Dendritic cell treated with granulocyte-macrophage colony-stimulating factor and Interleukin-4, amounts not matched to agents 40 ng/mL and 50 ng/mL, for 4 days (primary cell): ENCODE results near the gene SETBP1.

Source experiments
- H3K27ac Mint-ChIP-seq: one replicate; pipeline ENCODE4 v1.8.0; 2022; ENCODE audit warnings: mild to moderate bottlenecking, mixed read lengths
- H3K27me3 Mint-ChIP-seq: one replicate; pipeline ENCODE4 v1.8.0; 2022; ENCODE audit warnings: mild to moderate bottlenecking, mixed read lengths
- H3K36me3 Mint-ChIP-seq: one replicate; pipeline ENCODE4 v1.8.0; 2022; ENCODE audit warnings: low read depth, mixed read lengths
- H3K4me1 Mint-ChIP-seq: one replicate; pipeline ENCODE4 v1.8.0; 2022; ENCODE audit warnings: low read depth, mixed read lengths
- H3K4me3 Mint-ChIP-seq: one replicate; pipeline ENCODE4 v1.8.0; 2022; ENCODE audit warnings: mild to moderate bottlenecking, moderate library complexity, mixed read lengths
- H3K9me3 Mint-ChIP-seq: one replicate; pipeline ENCODE4 v1.8.0; 2022; ENCODE audit warnings: mixed read lengths
- intact Hi-C: fragments of 100-400 bp; cut with micrococcal nuclease; formaldehyde crosslinking; loops from one replicate; pipeline ENCODE4 v1.15.0; 2022

SETBP1 gene

GRCh38 chr18:45034179-45034578 is 353.5 kb downstream of the SETBP1 start:
- H3K4me3 Mint-ChIP-seq = no peak overlapping the region
- H3K36me3 Mint-ChIP-seq = no peaks in the 10 kb centered on the region
- intact Hi-C loops = no loop called here
- H3K27ac Mint-ChIP-seq = no peak overlapping the region
- H3K9me3 Mint-ChIP-seq = no peaks in the 10 kb centered on the region
- no peaks in the 10 kb centered on the region for H3K27me3 Mint-ChIP-seq
- no peaks in the 10 kb centered on the region for H3K4me1 Mint-ChIP-seq

GRCh38 chr18:45037618-45038017 is 356.9 kb downstream of the SETBP1 start:
- intact Hi-C loops = no loop called here
- Mint-ChIP-seq H3K36me3 (no peaks in the 10 kb centered on the region), H3K4me1 (peaks cover 5% of the 10 kb centered on the region), H3K4me3 (no peak overlapping the region), H3K27ac (no peak overlapping the region), H3K9me3 (no peaks in the 10 kb centered on the region), H3K27me3 (no peaks in the 10 kb centered on the region)

GRCh38 chr18:45039376-45039775 is 358.7 kb downstream of the SETBP1 start:
- no peak overlapping the region for H3K4me3 Mint-ChIP-seq
- H3K27me3 Mint-ChIP-seq = no peaks in the 10 kb centered on the region
- H3K27ac Mint-ChIP-seq = no peak overlapping the region
- intact Hi-C loops = no loop called here
- no peaks in the 10 kb centered on the region for H3K9me3 Mint-ChIP-seq
- peaks cover 5% of the 10 kb centered on the region for H3K4me1 Mint-ChIP-seq
- no peaks in the 10 kb centered on the region for H3K36me3 Mint-ChIP-seq

- Mint-ChIP-seq H3K4me3 (no peak overlapping the region), H3K36me3 (no peaks in the 10 kb centered on the region), H3K4me1 (peaks cover 5% of the 10 kb centered on the region), H3K9me3 (no peaks in the 10 kb centered on the region), H3K27me3 (no peaks in the 10 kb centered on the region), H3K27ac (no peak overlapping the region)
- intact Hi-C loops = no loop called here
Measured at GRCh38 chr18:45040879-45041278, 360.2 kb downstream of the SETBP1 start.

- peaks cover 5% of the 10 kb centered on the region for H3K4me1 Mint-ChIP-seq
- no peaks in the 10 kb centered on the region for H3K9me3 Mint-ChIP-seq
- intact Hi-C loops = no loop called here
- H3K27me3 Mint-ChIP-seq = no peaks in the 10 kb centered on the region
- H3K36me3 Mint-ChIP-seq = no peaks in the 10 kb centered on the region
- H3K4me3 Mint-ChIP-seq = no peak overlapping the region
- H3K27ac Mint-ChIP-seq = no peak overlapping the region
Measured at GRCh38 chr18:45044787-45045186, 364.1 kb downstream of the SETBP1 start.

- intact Hi-C loops = no loop called here
Measured at GRCh38 chr18:45046228-45046627, 365.5 kb downstream of the SETBP1 start.

GRCh38 chr18:45046961-45047360 is 366.3 kb downstream of the SETBP1 start:
- intact Hi-C loops = no loop called here
- Mint-ChIP-seq H3K36me3 (no peaks in the 10 kb centered on the region), H3K27me3 (no peaks in the 10 kb centered on the region), H3K9me3 (no peaks in the 10 kb centered on the region), H3K4me1 (no peaks in the 10 kb centered on the region), H3K4me3 (no peak overlapping the region), H3K27ac (no peak overlapping the region)

More at GRCh38 chr18:45046228-45046627, 365.5 kb downstream of the SETBP1 start:
- Mint-ChIP-seq H3K9me3 (no peaks in the 10 kb centered on the region), H3K27ac (no peak overlapping the region), H3K4me1 (no peaks in the 10 kb centered on the region), H3K27me3 (no peaks in the 10 kb centered on the region), H3K36me3 (no peaks in the 10 kb centered on the region), H3K4me3 (no peak overlapping the region)

- Mint-ChIP-seq H3K4me1 (no peaks in the 10 kb centered on the region), H3K9me3 (no peaks in the 10 kb centered on the region), H3K27me3 (no peaks in the 10 kb centered on the region), H3K4me3 (no peak overlapping the region), H3K27ac (no peak overlapping the region), H3K36me3 (no peaks in the 10 kb centered on the region)
- intact Hi-C loops = no loop called here
Measured at GRCh38 chr18:45049578-45050319, 369.1 kb downstream of the SETBP1 start.

GRCh38 chr18:45050712-45051601 is 370.3 kb downstream of the SETBP1 start:
- Mint-ChIP-seq H3K4me3 (no peak overlapping the region), H3K27me3 (no peaks in the 10 kb centered on the region), H3K4me1 (no peaks in the 10 kb centered on the region), H3K9me3 (no peaks in the 10 kb centered on the region), H3K27ac (no peak overlapping the region), H3K36me3 (no peaks in the 10 kb centered on the region)
- intact Hi-C loops = no loop called here

- Mint-ChIP-seq H3K36me3 (no peaks in the 10 kb centered on the region), H3K4me3 (no peak overlapping the region), H3K4me1 (peaks cover 5% of the 10 kb centered on the region), H3K9me3 (no peaks in the 10 kb centered on the region), H3K27me3 (no peaks in the 10 kb centered on the region), H3K27ac (no peak overlapping the region)
- intact Hi-C loops = no loop called here
Measured at GRCh38 chr18:45054636-45055035, 373.9 kb downstream of the SETBP1 start.

GRCh38 chr18:45055811-45056210 is 375.1 kb downstream of the SETBP1 start:
- H3K4me1 Mint-ChIP-seq = peaks cover 13% of the 10 kb centered on the region
- no peak overlapping the region for H3K27ac Mint-ChIP-seq
- H3K36me3 Mint-ChIP-seq = no peaks in the 10 kb centered on the region
- H3K27me3 Mint-ChIP-seq = no peaks in the 10 kb centered on the region
- H3K9me3 Mint-ChIP-seq = no peaks in the 10 kb centered on the region
- H3K4me3 Mint-ChIP-seq = no peak overlapping the region
- intact Hi-C loops = no loop called here

GRCh38 chr18:45056926-45057325 is 376.2 kb downstream of the SETBP1 start:
- intact Hi-C loops = no loop called here
- Mint-ChIP-seq H3K9me3 (no peaks in the 10 kb centered on the region), H3K27ac (no peak overlapping the region), H3K4me3 (no peak overlapping the region), H3K4me1 (peaks cover 13% of the 10 kb centered on the region), H3K36me3 (no peaks in the 10 kb centered on the region), H3K27me3 (no peaks in the 10 kb centered on the region)

- no peak overlapping the region for H3K4me3 Mint-ChIP-seq
- H3K9me3 Mint-ChIP-seq = no peaks in the 10 kb centered on the region
- H3K36me3 Mint-ChIP-seq = no peaks in the 10 kb centered on the region
- H3K4me1 Mint-ChIP-seq = peaks cover 13% of the 10 kb centered on the region
- intact Hi-C loops = no loop called here
- H3K27me3 Mint-ChIP-seq = no peaks in the 10 kb centered on the region
- H3K27ac Mint-ChIP-seq = no peak overlapping the region
Measured at GRCh38 chr18:45057955-45058600, 377.4 kb downstream of the SETBP1 start.

- H3K4me1 Mint-ChIP-seq = peaks cover 13% of the 10 kb centered on the region
- H3K9me3 Mint-ChIP-seq = no peaks in the 10 kb centered on the region
- no peaks in the 10 kb centered on the region for H3K36me3 Mint-ChIP-seq
- H3K27ac Mint-ChIP-seq = no peak overlapping the region
- intact Hi-C loops = no loop called here
- no peak overlapping the region for H3K4me3 Mint-ChIP-seq
- H3K27me3 Mint-ChIP-seq = no peaks in the 10 kb centered on the region
Measured at GRCh38 chr18:45059695-45060094, 379.0 kb downstream of the SETBP1 start.
